ENCODE data around the gene TSPAN15.

Gene TSPAN15

DNA sequence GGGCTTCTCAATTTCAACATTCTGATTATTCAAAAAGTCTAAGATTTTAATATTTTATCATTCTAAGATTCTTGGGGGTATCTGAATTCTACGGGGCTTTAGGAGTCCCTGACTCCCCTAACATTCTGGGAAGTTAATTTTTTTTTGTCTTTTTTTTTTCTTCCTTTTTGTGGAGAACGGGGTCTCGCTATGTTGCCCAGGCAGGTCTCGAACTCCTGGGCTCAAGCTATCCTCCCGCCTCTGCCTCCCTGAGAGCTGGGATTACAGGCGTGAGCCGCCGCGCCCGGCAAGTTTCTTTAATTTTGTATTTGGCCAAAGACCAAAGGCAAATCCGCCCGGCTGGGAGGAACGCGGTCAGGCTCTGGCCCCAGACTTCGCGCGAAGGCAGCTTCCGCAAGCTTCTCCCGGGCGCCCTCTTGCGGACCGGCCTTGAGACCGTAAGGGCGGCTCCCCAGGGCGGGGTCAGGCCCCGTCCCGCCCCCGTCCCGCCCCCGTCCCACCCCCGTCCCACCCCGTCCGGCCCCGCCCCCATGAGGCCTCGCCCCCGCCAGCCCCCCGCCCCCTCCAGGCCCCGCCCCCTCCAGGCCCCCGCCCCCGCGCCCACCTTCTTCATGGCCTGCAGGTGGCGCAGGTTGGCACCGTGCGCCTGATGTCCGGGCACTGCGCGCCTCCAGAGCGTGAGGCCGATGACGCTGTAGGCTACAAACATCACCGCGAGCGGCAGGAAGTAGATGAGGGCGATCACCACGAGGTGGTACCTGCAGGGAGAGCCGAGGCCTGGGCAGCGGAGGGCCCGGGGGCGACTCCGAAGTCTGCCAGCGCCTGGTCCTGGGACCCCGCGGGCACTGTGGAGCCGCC, 42.7 kb upstream of the TSPAN15 start (continued):
- TF ChIP-seq, protein P1, sequence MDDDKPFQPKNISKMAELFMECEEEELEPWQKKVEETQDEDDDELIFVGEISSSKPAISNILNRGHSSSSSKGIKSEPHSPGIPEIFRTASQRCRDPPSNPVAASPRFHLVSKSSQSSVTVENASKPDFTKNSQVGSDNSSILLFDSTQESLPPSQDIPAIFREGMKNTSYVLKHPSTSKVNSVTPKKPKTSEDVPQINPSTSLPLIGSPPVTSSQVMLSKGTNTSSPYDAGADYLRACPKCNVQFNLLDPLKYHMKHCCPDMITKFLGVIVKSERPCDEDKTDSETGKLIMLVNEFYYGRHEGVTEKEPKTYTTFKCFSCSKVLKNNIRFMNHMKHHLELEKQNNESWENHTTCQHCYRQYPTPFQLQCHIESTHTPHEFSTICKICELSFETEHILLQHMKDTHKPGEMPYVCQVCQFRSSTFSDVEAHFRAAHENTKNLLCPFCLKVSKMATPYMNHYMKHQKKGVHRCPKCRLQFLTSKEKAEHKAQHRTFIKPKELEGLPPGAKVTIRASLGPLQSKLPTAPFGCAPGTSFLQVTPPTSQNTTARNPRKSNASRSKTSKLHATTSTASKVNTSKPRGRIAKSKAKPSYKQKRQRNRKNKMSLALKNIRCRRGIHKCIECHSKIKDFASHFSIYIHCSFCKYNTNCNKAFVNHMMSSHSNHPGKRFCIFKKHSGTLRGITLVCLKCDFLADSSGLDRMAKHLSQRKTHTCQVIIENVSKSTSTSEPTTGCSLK (tag by site-specific recombination; IDR thresholded peaks at IDR 0.05), result no peak
- TF ChIP-seq ZNF777 (tag by site-specific recombination; IDR thresholded peaks at IDR 0.05; ENCODE audit: borderline replicate concordance) (no peak), ZEB2 (tag by site-specific recombination; IDR thresholded peaks at IDR 0.05) (peak; percentile 66), KLF7 (tag by site-specific recombination; IDR thresholded peaks at IDR 0.05; ENCODE audit: borderline replicate concordance) (peak; percentile 34; the same call in 1 of the 2 replicates), ZFP41 (tag by site-specific recombination; IDR thresholded peaks at IDR 0.05; ENCODE audit: borderline replicate concordance) (no peak), ZNF416 (tag by site-specific recombination; IDR thresholded peaks at IDR 0.05) (no peak), ZNF670 (tag by site-specific recombination; IDR thresholded peaks at IDR 0.05; ENCODE audit: low read depth) (no peak), ZNF391 (tag by site-specific recombination; IDR thresholded peaks at IDR 0.05; ENCODE audit: borderline replicate concordance, low read depth) (no peak), ZXDB (tag by site-specific recombination; IDR thresholded peaks at IDR 0.05) (peak; percentile 44; the same call in 1 of the 2 replicates), ZBTB6 (tag by site-specific recombination; IDR thresholded peaks at IDR 0.05) (0 out of 2 replicates have a peak, but pooled peaks have one; percentile 6), ZNF266 (tag by site-specific recombination; IDR thresholded peaks at IDR 0.05; ENCODE audit: low read depth) (no peak), SP7 (tag by site-specific recombination; IDR thresholded peaks at IDR 0.05) (peak; percentile 65; the same call in 1 of the 2 replicates), ZNF664 (tag by site-specific recombination; IDR thresholded peaks at IDR 0.05) (peak; percentile 31; the same call in 1 of the 2 replicates), GLIS1 (tag by site-specific recombination; IDR thresholded peaks at IDR 0.05) (peak; percentile 52), SP3 (tag by site-specific recombination; IDR thresholded peaks at IDR 0.05) (peak; percentile 71), ZNF560 (tag by site-specific recombination; IDR thresholded peaks at IDR 0.05; ENCODE audit: borderline replicate concordance) (no peak), ZNF548 (tag by site-specific recombination; IDR thresholded peaks at IDR 0.05) (no peak), ZNF211 (tag by site-specific recombination; IDR thresholded peaks at IDR 0.05; ENCODE audit: low read depth) (no peak), ZFP3 (tag by site-specific recombination; IDR thresholded peaks at IDR 0.05; ENCODE audit: low read depth) (no peak), ZNF510 (tag by site-specific recombination; IDR thresholded peaks at IDR 0.05; ENCODE audit: insufficient replicate concordance) (no peak), ZNF121 (tag by site-specific recombination; IDR thresholded peaks at IDR 0.05) (peak; percentile 99), ZBTB11 (tag by site-specific recombination; conservative IDR thresholded peaks at IDR 0.05; ENCODE audit: low read depth) (peak; percentile 56), AEBP2 (tag by site-specific recombination; IDR thresholded peaks at IDR 0.05; ENCODE audit: borderline replicate concordance) (no peak), ZNF394 (tag by site-specific recombination; IDR thresholded peaks at IDR 0.05; ENCODE audit: borderline replicate concordance) (0 out of 2 replicates have a peak, but pooled peaks have one; percentile 17), HOXA7 (CRISPR knock-in tag; IDR thresholded peaks at IDR 0.05; ENCODE audit: borderline replicate concordance) (no peak), ZNF571 (tag by site-specific recombination; IDR thresholded peaks at IDR 0.05) (no peak), ZNF324 (tag by site-specific recombination; IDR thresholded peaks at IDR 0.05) (no peak; the same call in 1 of the 2 replicates)
- TF ChIP-seq, protein P2, sequence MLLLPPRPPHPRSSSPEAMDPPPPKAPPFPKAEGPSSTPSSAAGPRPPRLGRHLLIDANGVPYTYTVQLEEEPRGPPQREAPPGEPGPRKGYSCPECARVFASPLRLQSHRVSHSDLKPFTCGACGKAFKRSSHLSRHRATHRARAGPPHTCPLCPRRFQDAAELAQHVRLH (tag by site-specific recombination; IDR thresholded peaks at IDR 0.05), result peak; percentile 90
- TF ChIP-seq, protein P3, sequence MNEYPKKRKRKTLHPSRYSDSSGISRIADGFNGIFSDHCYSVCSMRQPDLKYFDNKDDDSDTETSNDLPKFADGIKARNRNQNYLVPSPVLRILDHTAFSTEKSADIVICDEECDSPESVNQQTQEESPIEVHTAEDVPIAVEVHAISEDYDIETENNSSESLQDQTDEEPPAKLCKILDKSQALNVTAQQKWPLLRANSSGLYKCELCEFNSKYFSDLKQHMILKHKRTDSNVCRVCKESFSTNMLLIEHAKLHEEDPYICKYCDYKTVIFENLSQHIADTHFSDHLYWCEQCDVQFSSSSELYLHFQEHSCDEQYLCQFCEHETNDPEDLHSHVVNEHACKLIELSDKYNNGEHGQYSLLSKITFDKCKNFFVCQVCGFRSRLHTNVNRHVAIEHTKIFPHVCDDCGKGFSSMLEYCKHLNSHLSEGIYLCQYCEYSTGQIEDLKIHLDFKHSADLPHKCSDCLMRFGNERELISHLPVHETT (tag by site-specific recombination; IDR thresholded peaks at IDR 0.05), result no peak
